Skeletal muscle satellite cell (primary cell): ENCODE results near the gene PNMA8C.

Experiments
- H3K27me3 ChIP-seq: 2 replicates; pipeline ENCODE4 v1.7.0; 2013; ENCODE audit warnings: low read length; ENCODE audit not compliant: control insufficient read depth, insufficient read depth
- H3K36me3 ChIP-seq: 2 replicates; pipeline ENCODE4 v1.7.0; 2013; ENCODE audit warnings: mild to moderate bottlenecking, control low read depth, low read length; ENCODE audit not compliant: insufficient read depth
- H3K4me1 ChIP-seq: 2 replicates; pipeline ENCODE4 v1.7.0; 2013; ENCODE audit warnings: low read length; ENCODE audit not compliant: control insufficient read depth, insufficient read depth
- H3K4me2 ChIP-seq: 2 replicates; pipeline ENCODE4 v1.7.0; 2013; ENCODE audit warnings: mild to moderate bottlenecking, low read length
- H3K4me3 ChIP-seq: 2 replicates; pipeline ENCODE4 v1.7.0; 2013; ENCODE audit warnings: low read length
- H3K9ac ChIP-seq: 2 replicates; pipeline ENCODE4 v1.7.0; 2013; ENCODE audit warnings: mild to moderate bottlenecking, low read depth, low read length, moderate library complexity
- H3K9me3 ChIP-seq: replicated peaks from 2 replicates; pipeline ENCODE4 v1.7.0; 2013; ENCODE audit warnings: mild to moderate bottlenecking, control low read depth, low read length

Gene PNMA8C

GRCh38 chr19:46392837-46393236 is 35.9 kb downstream of the PNMA8C start:
- Histone ChIP-seq H3K9ac (no peak overlapping the region), H3K4me1 (peaks cover 8% of the 10 kb centered on the region), H3K36me3 (peaks cover 54% of the 10 kb centered on the region)

GRCh38 chr19:46392252-46392801 is 36.4 kb downstream of the PNMA8C start:
- Histone ChIP-seq H3K4me1 (peaks cover 8% of the 10 kb centered on the region), H3K4me3 (no peak overlapping the region), H3K36me3 (peaks cover 59% of the 10 kb centered on the region), H3K4me2 (no peak overlapping the region), H3K9ac (no peak overlapping the region), H3K27me3 (no peaks in the 10 kb centered on the region), H3K9me3 (no peaks in the 10 kb centered on the region)

More at GRCh38 chr19:46392837-46393236, 35.9 kb downstream of the PNMA8C start:
- Histone ChIP-seq H3K4me2 (no peak overlapping the region), H3K27me3 (no peaks in the 10 kb centered on the region), H3K4me3 (no peak overlapping the region), H3K9me3 (no peaks in the 10 kb centered on the region)

DNA sequence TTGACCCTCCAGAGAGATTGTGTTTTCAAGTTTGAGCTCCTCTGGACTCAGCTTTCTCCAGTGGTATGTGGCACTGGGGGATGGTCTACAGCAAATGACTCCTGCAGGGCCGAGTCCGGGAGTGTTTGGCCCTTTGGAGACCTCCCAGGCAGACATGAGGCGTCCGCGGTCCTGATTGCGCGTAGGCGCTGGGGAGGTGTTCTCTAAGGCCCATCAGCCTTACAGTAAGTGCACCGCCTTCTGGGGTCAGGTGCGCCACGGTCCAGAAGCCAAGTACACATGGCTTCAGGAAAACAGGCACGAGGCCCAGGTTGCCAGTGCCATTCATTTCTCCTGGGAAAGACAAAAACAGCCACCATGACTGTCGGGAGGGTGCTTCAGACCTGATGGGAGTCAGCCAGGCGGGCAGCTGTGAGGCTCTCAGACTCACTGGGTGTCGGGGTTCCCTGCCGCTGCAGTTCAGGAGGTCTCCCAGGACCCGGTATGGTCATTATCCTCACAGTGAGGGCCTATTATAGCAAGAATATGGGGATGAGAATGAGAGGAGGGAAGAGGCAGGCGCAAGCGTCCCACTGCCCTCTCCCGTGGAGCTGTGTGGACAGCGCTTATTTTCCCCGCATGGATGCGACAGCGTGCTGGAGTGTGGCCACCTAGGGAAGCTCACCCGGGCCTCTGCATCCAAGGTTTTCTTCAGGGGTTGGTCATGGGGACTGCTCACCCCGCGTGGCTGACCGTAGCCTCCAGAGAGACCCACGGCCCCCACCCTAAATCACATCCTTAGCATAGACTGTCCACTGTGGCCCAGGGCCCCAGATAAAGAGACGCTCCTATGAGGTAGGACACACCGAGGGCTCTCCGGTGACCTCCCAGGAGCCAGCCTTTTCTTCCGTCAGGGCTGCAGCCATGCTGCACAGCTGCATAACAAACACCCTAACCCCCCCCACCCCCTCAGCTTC is 37.2 kb downstream of the PNMA8C start:
- H3K36me3 ChIP-seq, result peaks cover 65% of the 10 kb centered on the region

GRCh38 chr19:46390866-46391265 is 37.9 kb downstream of the PNMA8C start:
- peaks cover 8% of the 10 kb centered on the region for H3K4me1 ChIP-seq
- H3K36me3 ChIP-seq, result peaks cover 70% of the 10 kb centered on the region

More for the DNA sequence above, 37.2 kb downstream of the PNMA8C start:
- Histone ChIP-seq H3K4me1 (peaks cover 8% of the 10 kb centered on the region), H3K9ac (no peak overlapping the region), H3K27me3 (no peaks in the 10 kb centered on the region), H3K4me3 (no peak overlapping the region), H3K9me3 (no peaks in the 10 kb centered on the region), H3K4me2 (no peak overlapping the region)

DNA sequence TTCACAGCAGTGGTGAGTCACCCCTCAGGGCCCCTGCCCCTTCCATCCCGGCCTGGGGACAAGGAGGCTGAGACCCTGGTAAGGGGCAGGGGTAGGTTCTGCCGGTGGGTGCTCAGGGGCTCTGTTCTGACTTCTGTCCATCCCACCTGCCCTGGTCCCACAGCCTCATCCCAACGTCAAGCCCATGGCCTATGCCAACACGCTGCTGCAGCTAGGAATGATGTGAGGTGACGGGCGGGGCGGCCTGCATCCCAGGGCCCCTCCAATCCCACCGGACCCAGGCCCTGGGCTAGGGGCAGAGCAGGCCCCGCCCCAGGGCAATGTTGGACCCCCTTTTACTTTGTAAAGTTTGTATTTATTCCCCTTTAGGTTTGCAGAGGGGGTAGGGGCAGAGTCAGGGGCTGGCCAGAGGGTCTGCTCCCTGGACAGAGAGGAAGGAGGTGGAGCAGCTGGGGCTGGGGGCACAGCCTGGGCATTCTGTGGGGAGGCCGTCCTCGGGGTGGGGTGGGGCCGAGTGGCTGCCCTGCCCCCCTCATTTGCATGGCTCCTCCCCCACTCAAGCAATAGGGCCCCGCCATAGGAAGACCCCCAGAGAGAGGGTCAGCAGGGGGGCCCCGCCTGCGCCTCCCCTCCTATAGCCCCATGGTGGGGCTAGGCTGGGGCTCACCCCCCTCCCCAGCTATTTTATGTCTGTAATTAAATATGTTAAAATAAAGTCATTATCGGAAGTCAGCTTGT is 38.4 kb downstream of the PNMA8C start:
- no peak overlapping the region for H3K4me2 ChIP-seq
- H3K36me3 ChIP-seq, result peaks cover 71% of the 10 kb centered on the region
- H3K4me3 ChIP-seq, result no peak overlapping the region
- H3K4me1 ChIP-seq, result peaks cover 8% of the 10 kb centered on the region
- H3K27me3 ChIP-seq, result no peaks in the 10 kb centered on the region
- no peaks in the 10 kb centered on the region for H3K9me3 ChIP-seq
- no peak overlapping the region for H3K9ac ChIP-seq

More at GRCh38 chr19:46390866-46391265, 37.9 kb downstream of the PNMA8C start:
- Histone ChIP-seq H3K27me3 (no peaks in the 10 kb centered on the region), H3K4me3 (no peak overlapping the region), H3K9me3 (no peaks in the 10 kb centered on the region), H3K9ac (no peak overlapping the region), H3K4me2 (no peak overlapping the region)

GRCh38 chr19:46388311-46389095 is 40.2 kb downstream of the PNMA8C start:
- H3K36me3 ChIP-seq, result peaks cover 87% of the 10 kb centered on the region
- H3K27me3 ChIP-seq, result no peaks in the 10 kb centered on the region
- H3K4me2 ChIP-seq, result no peak overlapping the region
- no peaks in the 10 kb centered on the region for H3K9me3 ChIP-seq
- H3K9ac ChIP-seq, result no peak overlapping the region
- H3K4me3 ChIP-seq, result no peak overlapping the region
- H3K4me1 ChIP-seq, result peaks cover 8% of the 10 kb centered on the region

DNA sequence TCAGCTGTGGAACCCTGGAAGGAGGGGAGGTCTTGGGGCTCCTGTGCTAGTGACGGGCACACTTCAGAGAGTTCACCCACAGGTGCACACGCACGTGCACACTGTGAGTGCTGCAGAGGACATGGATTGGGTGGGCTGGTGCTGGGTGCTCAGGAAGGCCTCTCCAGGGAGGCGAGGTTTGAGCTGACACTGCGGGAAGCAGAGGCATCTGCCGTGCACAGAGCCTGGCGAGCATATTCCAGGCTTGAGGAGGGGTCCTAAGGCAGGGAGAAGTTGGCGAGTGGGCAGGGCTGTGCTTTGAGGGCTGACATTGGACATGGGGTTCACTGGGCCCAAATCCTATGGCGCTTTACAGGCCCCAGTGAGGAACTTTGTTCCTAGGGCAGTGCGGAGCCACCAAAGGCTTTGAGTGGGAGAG is 41.0 kb downstream of the PNMA8C start:
- Histone ChIP-seq H3K27me3 (no peaks in the 10 kb centered on the region), H3K9ac (no peak overlapping the region), H3K4me3 (no peak overlapping the region), H3K36me3 (peaks cover 84% of the 10 kb centered on the region), H3K9me3 (no peaks in the 10 kb centered on the region), H3K4me1 (peaks cover 8% of the 10 kb centered on the region), H3K4me2 (no peak overlapping the region)

GRCh38 chr19:46386996-46387712 is 41.6 kb downstream of the PNMA8C start:
- H3K9ac ChIP-seq, result no peak overlapping the region
- no peaks in the 10 kb centered on the region for H3K27me3 ChIP-seq
- peaks cover 2% of the 10 kb centered on the region for H3K4me1 ChIP-seq
- no peaks in the 10 kb centered on the region for H3K9me3 ChIP-seq
- no peak overlapping the region for H3K4me2 ChIP-seq
- H3K36me3 ChIP-seq, result peaks cover 85% of the 10 kb centered on the region
- no peak overlapping the region for H3K4me3 ChIP-seq

- Histone ChIP-seq H3K27me3 (no peaks in the 10 kb centered on the region), H3K4me2 (no peak overlapping the region), H3K9me3 (no peaks in the 10 kb centered on the region), H3K4me1 (no peaks in the 10 kb centered on the region), H3K4me3 (no peak overlapping the region), H3K9ac (no peak overlapping the region), H3K36me3 (peaks cover 81% of the 10 kb centered on the region)
These were observed 42.6 kb downstream of the PNMA8C start for GRCh38 chr19:46386151-46386550.

DNA sequence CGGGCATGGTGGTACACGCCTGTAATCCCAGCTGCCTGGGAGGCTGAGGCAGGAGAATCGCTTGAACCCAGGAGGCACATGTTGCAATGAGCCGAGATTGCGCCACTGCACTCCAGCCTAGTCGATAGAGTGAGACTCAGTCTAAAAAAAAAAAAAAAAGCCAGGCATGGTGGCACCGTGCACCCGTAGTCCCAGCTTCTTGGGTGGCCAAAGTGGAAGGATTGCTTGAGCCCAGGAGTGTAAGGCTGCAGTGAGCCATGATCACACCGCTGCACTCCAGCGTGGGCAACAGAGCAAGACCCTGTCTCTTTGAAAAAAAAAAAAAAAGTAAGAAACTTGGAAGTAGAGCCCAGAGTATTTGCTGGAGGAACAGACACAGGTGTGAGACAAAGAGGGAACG is 43.1 kb downstream of the PNMA8C start:
- Histone ChIP-seq H3K36me3 (peaks cover 80% of the 10 kb centered on the region), H3K9ac (no peak overlapping the region), H3K27me3 (no peaks in the 10 kb centered on the region), H3K4me3 (no peak overlapping the region), H3K4me2 (no peak overlapping the region), H3K4me1 (no peaks in the 10 kb centered on the region), H3K9me3 (no peaks in the 10 kb centered on the region)
